Neuronal stem cell (in vitro differentiated cells): Measurements from ENCODE around the gene RAX2.

Experiments used
- DNase-seq: peaks from one replicate; pipeline ENCODE4 v3.0.0-alpha.2; 2013; ENCODE audit warnings: low spot score
- H2AFZ ChIP-seq: one replicate; pipeline ENCODE4 v1.6.1; 2013; ENCODE audit warnings: mild to moderate bottlenecking, low read length, inconsistent platforms
- H2AK5ac ChIP-seq: 2 replicates; pipeline ENCODE4 v1.6.1; 2013; ENCODE audit warnings: low read depth, mild to moderate bottlenecking, inconsistent platforms, low read length, moderate library complexity, mixed read lengths
- H2BK120ac ChIP-seq: 2 replicates; pipeline ENCODE4 v1.6.1; 2013; ENCODE audit warnings: low read depth, mild to moderate bottlenecking, inconsistent platforms, low read length, moderate library complexity, mixed read lengths
- H2BK12ac ChIP-seq: one replicate; pipeline ENCODE4 v1.6.1; 2013; ENCODE audit warnings: low read length, inconsistent platforms
- H2BK15ac ChIP-seq: 2 replicates; pipeline ENCODE4 v1.6.1; 2013; ENCODE audit warnings: mild to moderate bottlenecking, low read length, inconsistent platforms, mixed read lengths
- H2BK5ac ChIP-seq: one replicate; pipeline ENCODE4 v1.6.1; 2013; ENCODE audit warnings: inconsistent platforms, mild to moderate bottlenecking, low read length, moderate library complexity
- H3K14ac ChIP-seq: one replicate; pipeline ENCODE4 v1.6.1; 2013; ENCODE audit warnings: low read length, inconsistent platforms
- H3K18ac ChIP-seq: 2 replicates; pipeline ENCODE4 v1.6.1; 2013; ENCODE audit warnings: low read length, inconsistent platforms
- H3K23ac ChIP-seq: 2 replicates; pipeline ENCODE4 v1.6.1; 2013; ENCODE audit warnings: low read depth, mild to moderate bottlenecking, mixed read lengths, low read length, inconsistent platforms; ENCODE audit not compliant: poor library complexity
- H3K27ac ChIP-seq: replicated peaks from 3 replicates; pipeline ENCODE4 v1.5.1; 2013; ENCODE audit warnings: low read length, inconsistent platforms
- H3K27me3 ChIP-seq, 3 experiments: 2 replicates each; pipeline ENCODE4 v1.6.1; 2013; ENCODE audit warnings: low read length in 3 of 3, mild to moderate bottlenecking in 2 of 3, inconsistent platforms in 1 of 3, low read depth in 1 of 3, mixed read lengths in 1 of 3, moderate library complexity in 1 of 3; ENCODE audit not compliant: control insufficient read depth in 3 of 3, insufficient read depth in 3 of 3
- H3K36me3 ChIP-seq, 2 donors: replicated peaks in 1 of 2; 2 replicates each; pipeline ENCODE4 v1.6.1; 2013; ENCODE audit warnings: low read length in 2 of 2; ENCODE audit not compliant: control insufficient read depth in 2 of 2, insufficient read depth in 2 of 2
- H3K4ac ChIP-seq: 2 replicates; pipeline ENCODE4 v1.6.1; 2013; ENCODE audit warnings: inconsistent platforms, mild to moderate bottlenecking, low read length, moderate library complexity
- H3K4me1 ChIP-seq, 2 donors: 1 replicate in 1 of 2; 2 replicates in 1 of 2; pipeline ENCODE4 v1.6.1; 2013; ENCODE audit warnings: low read length in 2 of 2, low read depth in 1 of 2; ENCODE audit not compliant: control insufficient read depth in 2 of 2, insufficient read depth in 1 of 2
- H3K4me2 ChIP-seq: one replicate; pipeline ENCODE4 v1.6.1; 2013; ENCODE audit warnings: mild to moderate bottlenecking, low read length, inconsistent platforms; ENCODE audit not compliant: insufficient read depth, poor library complexity, severe bottlenecking
- H3K4me3 ChIP-seq, 2 donors: 2 replicates each; pipeline ENCODE4 v1.5.1; 2013; ENCODE audit warnings: low read length in 2 of 2, mild to moderate bottlenecking in 2 of 2, inconsistent platforms in 1 of 2, moderate library complexity in 1 of 2
- H3K79me1 ChIP-seq: one replicate; pipeline ENCODE4 v1.6.1; 2013; ENCODE audit warnings: low read depth, mild to moderate bottlenecking, inconsistent platforms, low read length, moderate library complexity
- H3K9ac ChIP-seq: one replicate; pipeline ENCODE4 v1.6.1; 2013; ENCODE audit warnings: mild to moderate bottlenecking, low read depth, low read length, inconsistent platforms; ENCODE audit not compliant: poor library complexity
- H3K9me3 ChIP-seq, 2 donors: replicated peaks in 1 of 2; 2 replicates each; pipeline versions ENCODE3 to v1.6.1; 2013; ENCODE audit warnings: low read length in 2 of 2, mild to moderate bottlenecking in 2 of 2, inconsistent platforms in 1 of 2, low read depth in 1 of 2, mixed read lengths in 1 of 2, moderate library complexity in 1 of 2; ENCODE audit not compliant: control insufficient read depth in 2 of 2, insufficient read depth in 1 of 2
- H4K8ac ChIP-seq: one replicate; pipeline ENCODE4 v1.6.1; 2013; ENCODE audit warnings: low read depth, mild to moderate bottlenecking, inconsistent platforms, low read length, moderate library complexity
- H4K91ac ChIP-seq: one replicate; pipeline ENCODE4 v1.6.1; 2013; ENCODE audit warnings: low read length, low read depth, mild to moderate bottlenecking, inconsistent platforms; ENCODE audit not compliant: poor library complexity
- WGBS, 2 donors: extraction: QIAGEN DNeasy Blood & Tissue Kit; methylation state at CpG; one replicate each; pipeline ENCODE4 v1.1.7; 2013; ENCODE audit warnings: missing lambda C conversion rate in 2 of 2, mixed read lengths in 1 of 2; ENCODE audit not compliant: insufficient read length in 2 of 2, insufficient replicate concordance in 1 of 2; ENCODE audit errors: extremely low coverage in 2 of 2; 5-methylcytosine and 5-hydroxymethylcytosine counted together

RAX2 gene

GRCh38 chr19:3768748-3769099, 3.3 kb downstream of the RAX2 start:
- no peaks in the 10 kb centered on the region for H3K9me3 ChIP-seq
- peaks cover 0 to 8% of the 10 kb centered on the region in 2 donors for H3K4me1 ChIP-seq
- no peak overlapping the region for H2BK120ac ChIP-seq
- H2AK5ac ChIP-seq, result no peak overlapping the region
- H3K4me3 ChIP-seq, result no peak overlapping the region
- H3K9ac ChIP-seq, result no peak overlapping the region
- no peaks in the 10 kb centered on the region for H3K27me3 ChIP-seq
- H2AFZ ChIP-seq, result no peak overlapping the region
- H2BK5ac ChIP-seq, result no peak overlapping the region
- no CpG with 5 or more reads among the region's 7 CpGs for WGBS, 2 donors
- no peak overlapping the region for H3K23ac ChIP-seq
- H3K4ac ChIP-seq, result no peak overlapping the region
- H3K79me1 ChIP-seq, result peaks cover 4% of the 10 kb centered on the region
- no peak overlapping the region for H4K8ac ChIP-seq
- no peak overlapping the region for H2BK12ac ChIP-seq
- peaks cover 9 to 23% of the 10 kb centered on the region in 2 donors for H3K36me3 ChIP-seq
- no peak overlapping the region for H3K4me2 ChIP-seq
- no peak overlapping the region for H3K27ac ChIP-seq
- H4K91ac ChIP-seq, result no peak overlapping the region
- no peak overlapping the region for H2BK15ac ChIP-seq
- no peak overlapping the region for H3K14ac ChIP-seq
- DNase-seq, result no peak
- H3K18ac ChIP-seq, result no peak overlapping the region

GRCh38 chr19:3768015-3768747, 3.8 kb downstream of the RAX2 start:
- H4K91ac ChIP-seq, result no peak overlapping the region
- no peak overlapping the region for H3K27ac ChIP-seq
- H2AK5ac ChIP-seq, result no peak overlapping the region
- H3K4me3 ChIP-seq, result no peak overlapping the region
- H3K79me1 ChIP-seq, result peaks cover 4% of the 10 kb centered on the region
- H3K9me3 ChIP-seq, result no peaks in the 10 kb centered on the region
- no peak overlapping the region for H4K8ac ChIP-seq
- no peak overlapping the region for H2BK15ac ChIP-seq
- H3K27me3 ChIP-seq, result no peaks in the 10 kb centered on the region
- H3K36me3 ChIP-seq, result peaks cover 9 to 23% of the 10 kb centered on the region in 2 donors
- peaks cover 0 to 8% of the 10 kb centered on the region in 2 donors for H3K4me1 ChIP-seq
- no peak overlapping the region for H3K14ac ChIP-seq
- H2BK12ac ChIP-seq, result no peak overlapping the region
- DNase-seq, result no peak
- no peak overlapping the region for H2BK120ac ChIP-seq
- no peak overlapping the region for H2AFZ ChIP-seq
- no peak overlapping the region for H3K4me2 ChIP-seq
- WGBS, 2 donors, result no CpG with 5 or more reads among the region's 25 CpGs
- no peak overlapping the region for H3K9ac ChIP-seq
- no peak overlapping the region for H3K18ac ChIP-seq
- no peak overlapping the region for H3K23ac ChIP-seq
- no peak overlapping the region for H3K4ac ChIP-seq
- H2BK5ac ChIP-seq, result no peak overlapping the region

GRCh38 chr19:3767050-3767449, 5.0 kb downstream of the RAX2 start:
- H3K23ac ChIP-seq, result peak overlapping the region; percentile 85
- H2AK5ac ChIP-seq, result no peak overlapping the region
- no peak for DNase-seq
- H3K36me3 ChIP-seq, result peaks cover 9 to 23% of the 10 kb centered on the region in 2 donors
- no peak overlapping the region for H3K4ac ChIP-seq
- H3K4me1 ChIP-seq, result peaks cover 0 to 6% of the 10 kb centered on the region in 2 donors
- H3K9me3 ChIP-seq, result no peaks in the 10 kb centered on the region
- H2BK12ac ChIP-seq, result no peak overlapping the region
- H2AFZ ChIP-seq, result no peak overlapping the region
- H3K4me2 ChIP-seq, result no peak overlapping the region
- H3K79me1 ChIP-seq, result peaks cover 4% of the 10 kb centered on the region
- no peak overlapping the region for H3K18ac ChIP-seq
- H3K9ac ChIP-seq, result no peak overlapping the region
- H3K27ac ChIP-seq, result no peak overlapping the region
- H2BK15ac ChIP-seq, result no peak overlapping the region
- no peaks in the 10 kb centered on the region for H3K27me3 ChIP-seq
- no CpG with 5 or more reads among the region's 23 CpGs for WGBS, 2 donors
- H4K8ac ChIP-seq, result no peak overlapping the region
- H2BK5ac ChIP-seq, result no peak overlapping the region
- H4K91ac ChIP-seq, result no peak overlapping the region
- H3K4me3 ChIP-seq, result no peak overlapping the region
- peak overlapping the region; percentile 56 for H3K14ac ChIP-seq
- H2BK120ac ChIP-seq, result no peak overlapping the region

- no peak overlapping the region for H3K4ac ChIP-seq
Measured at GRCh38 chr19:3766520-3766919, 5.5 kb downstream of the RAX2 start.

More at GRCh38 chr19:3766520-3766919, 5.5 kb downstream of the RAX2 start:
- Histone ChIP-seq H3K18ac (no peak overlapping the region), H3K9ac (no peak overlapping the region), H2BK5ac (no peak overlapping the region), H3K14ac (peak overlapping the region; percentile 56), H3K27me3 (no peaks in the 10 kb centered on the region), H4K91ac (no peak overlapping the region), H4K8ac (no peak overlapping the region), H2AFZ (no peak overlapping the region), H2BK12ac (no peak overlapping the region), H3K4me3 (no peak overlapping the region), H3K9me3 (no peaks in the 10 kb centered on the region), H2BK15ac (no peak overlapping the region), H3K4me2 (no peak overlapping the region), H3K27ac (no peak overlapping the region), H2BK120ac (no peak overlapping the region), H3K36me3 (peaks cover 9 to 23% of the 10 kb centered on the region in 2 donors), H2AK5ac (no peak overlapping the region), H3K79me1 (peaks cover 4% of the 10 kb centered on the region), H3K23ac (peak overlapping the region; percentile 85), H3K4me1 (peaks cover 0 to 8% of the 10 kb centered on the region in 2 donors)
- DNase-seq, result no peak
- no CpG with 5 or more reads among the region's 7 CpGs for WGBS, 2 donors
